GM23338 (cell line): Measurements from ENCODE around the gene NRL.

Source experiments
- CREB1 ChIP-seq: fragments of 250-450 bp; sonication (Bioruptor Pico); IDR thresholded peaks from 2 replicates; pipeline ENCODE4 v1.5.0; 2020; ENCODE audit warnings: low read depth, mild to moderate bottlenecking, moderate library complexity
- CTCF ChIP-seq, 2 experiments: fragments of 200-600 bp in 1 of 2; sonication (generic) in 1 of 2; conservative IDR thresholded peaks; 2 replicates each; pipeline versions ENCODE4 v1.5.1 to v1.6.1; 2016 to 2017; ENCODE audit warnings: antibody characterized with exemption in 2 of 2, low read depth in 2 of 2, mild to moderate bottlenecking in 2 of 2, moderate library complexity in 1 of 2
- ETS1 ChIP-seq: IDR thresholded peaks from 2 replicates; pipeline ENCODE4 v1.6.1; 2016; ENCODE audit warnings: antibody characterized with exemption
- EZH2 ChIP-seq: fragments of 200-600 bp; sonication (generic); IDR thresholded peaks from one replicate; pipeline ENCODE4 v1.8.0; 2017; ENCODE audit warnings: antibody characterized with exemption, mild to moderate bottlenecking, low read depth; ENCODE audit not compliant: unreplicated experiment
- EZH2phosphoT487 ChIP-seq: fragments of 200-600 bp; sonication (generic); IDR thresholded peaks from one replicate; pipeline ENCODE4 v1.8.1; 2018; ENCODE audit warnings: antibody characterized with exemption; ENCODE audit not compliant: unreplicated experiment
- JUNB ChIP-seq: IDR thresholded peaks from one replicate; pipeline ENCODE4 v1.6.1; 2016; ENCODE audit warnings: antibody characterized with exemption; ENCODE audit not compliant: unreplicated experiment
- NANOG ChIP-seq: IDR thresholded peaks from 2 replicates; pipeline ENCODE4 v1.6.1; 2016; ENCODE audit warnings: antibody characterized with exemption, borderline replicate concordance
- POLR2AphosphoS5 ChIP-seq: IDR thresholded peaks from 2 replicates; pipeline ENCODE4 v1.6.1; 2016; ENCODE audit warnings: antibody characterized with exemption, low read depth
- REST ChIP-seq: IDR thresholded peaks from one replicate; pipeline ENCODE4 v1.6.1; 2018; ENCODE audit warnings: antibody characterized with exemption; ENCODE audit not compliant: unreplicated experiment
- STAT1 ChIP-seq: IDR thresholded peaks from one replicate; pipeline ENCODE4 v1.6.1; 2016; ENCODE audit warnings: antibody characterized with exemption; ENCODE audit not compliant: unreplicated experiment
- ZNF114 ChIP-seq: fragments of 250-450 bp; sonication (Bioruptor Pico); IDR thresholded peaks from 2 replicates; pipeline ENCODE4 v1.5.0; 2020; ENCODE audit warnings: mild to moderate bottlenecking, moderate library complexity
- ZNF331 ChIP-seq: fragments of 250-450 bp; sonication (Bioruptor Pico); IDR thresholded peaks from 2 replicates; pipeline ENCODE4 v1.5.0; 2020; ENCODE audit warnings: low read depth, mild to moderate bottlenecking, moderate library complexity

DNA sequence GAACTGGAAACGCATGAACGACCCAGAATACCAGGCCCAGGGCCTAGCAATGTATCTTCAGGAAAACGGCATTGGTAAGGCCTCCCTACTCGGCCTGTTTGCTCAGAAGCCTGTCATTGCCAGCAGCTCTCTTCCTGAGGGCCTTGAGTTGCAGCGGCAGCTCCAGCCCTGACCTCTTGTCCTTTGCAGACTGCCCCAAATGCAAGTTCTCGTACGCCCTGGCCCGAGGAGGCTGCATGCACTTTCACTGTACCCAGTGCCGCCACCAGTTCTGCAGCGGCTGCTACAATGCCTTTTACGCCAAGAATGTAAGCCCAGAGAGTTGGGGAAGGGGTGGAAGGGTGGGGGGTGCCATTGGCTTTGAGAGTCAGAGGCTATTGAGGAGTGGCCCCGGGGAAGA, 42.6 kb upstream of the NRL start:
- TF ChIP-seq POLR2AphosphoS5 (no peak), CTCF (conservative IDR thresholded peaks at IDR 0.05; ENCODE audit: low read depth in 2 of 2) (no peak), REST (no peak), EZH2 (no peak), NANOG (no peak), EZH2phosphoT487 (no peak), CREB1 (CRISPR knock-in tag) (no peak), JUNB (no peak), STAT1 (no peak), ZNF114 (CRISPR knock-in tag) (no peak), ETS1 (no peak), ZNF331 (no peak)
